Stimulated activated CD4-positive, alpha-beta T cell treated with anti-CD3 and anti-CD28 coated beads, Interleukin-15, amount 100 ng/mL, for 24 hours (primary cell): ENCODE measurements around the gene TUSC2.
"Not testable (repeated sequence)": the region's sequence is repeated elsewhere in the genome, so short reads cannot be mapped to it uniquely, and the experiment has no call there.

Source experiments
- DNase-seq: peaks from one replicate; pipeline ENCODE4 v3.0.0-alpha.2; 2020

TUSC2 gene

DNA sequence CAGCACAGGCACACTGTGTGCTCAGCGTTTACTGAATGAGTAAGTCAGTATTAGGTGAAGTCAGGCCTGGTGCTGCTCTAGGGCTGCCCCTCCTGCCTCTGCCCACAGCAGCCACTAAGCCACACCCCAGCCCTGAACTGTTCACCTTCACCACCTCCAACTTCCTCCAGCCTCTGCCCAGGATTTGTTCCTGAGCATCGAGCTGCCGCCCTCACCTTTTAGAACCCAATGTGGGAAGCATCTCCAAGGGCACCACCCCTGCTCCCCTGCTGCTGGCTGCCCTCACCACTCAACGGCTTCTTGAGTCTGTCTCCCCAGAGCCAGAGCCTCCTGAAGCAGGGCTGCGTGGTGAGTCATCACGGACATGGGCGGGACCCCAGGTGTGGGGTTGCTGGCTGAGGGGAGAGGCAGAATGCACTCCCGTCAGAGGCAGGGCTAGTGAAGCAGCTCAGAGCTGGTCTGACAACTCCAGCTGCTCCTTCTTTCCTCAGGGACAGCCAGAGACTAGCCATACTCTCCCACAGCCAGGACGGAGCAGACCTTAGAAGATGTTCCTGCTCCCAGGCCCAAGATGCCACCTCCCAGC lies 11.3 kb downstream of the TUSC2 start:
- DNase-seq: peak; percentile 60

GRCh38 chr3:50314816-50315215 lies 13.2 kb downstream of the TUSC2 start:
- DNase-seq: no peak

- no peak for DNase-seq
Observed at GRCh38 chr3:50314342-50314741, 13.7 kb downstream of the TUSC2 start.

- DNase-seq: not testable (repeated sequence)
Observed at GRCh38 chr3:50312041-50312440, 16.0 kb downstream of the TUSC2 start.

- DNase-seq: no peak
Observed at GRCh38 chr3:50304601-50305000, 23.4 kb downstream of the TUSC2 start.

GRCh38 chr3:50303013-50303815 lies 24.8 kb downstream of the TUSC2 start, which contains the start of gene HYAL1:
HYAL1 (minus strand) TSS chr3:50303574; CDS start chr3:50302956, 618 bp downstream.
- no peak for DNase-seq

- DNase-seq: no peak
Observed at GRCh38 chr3:50302095-50303012, 25.7 kb downstream of the TUSC2 start.

DNA sequence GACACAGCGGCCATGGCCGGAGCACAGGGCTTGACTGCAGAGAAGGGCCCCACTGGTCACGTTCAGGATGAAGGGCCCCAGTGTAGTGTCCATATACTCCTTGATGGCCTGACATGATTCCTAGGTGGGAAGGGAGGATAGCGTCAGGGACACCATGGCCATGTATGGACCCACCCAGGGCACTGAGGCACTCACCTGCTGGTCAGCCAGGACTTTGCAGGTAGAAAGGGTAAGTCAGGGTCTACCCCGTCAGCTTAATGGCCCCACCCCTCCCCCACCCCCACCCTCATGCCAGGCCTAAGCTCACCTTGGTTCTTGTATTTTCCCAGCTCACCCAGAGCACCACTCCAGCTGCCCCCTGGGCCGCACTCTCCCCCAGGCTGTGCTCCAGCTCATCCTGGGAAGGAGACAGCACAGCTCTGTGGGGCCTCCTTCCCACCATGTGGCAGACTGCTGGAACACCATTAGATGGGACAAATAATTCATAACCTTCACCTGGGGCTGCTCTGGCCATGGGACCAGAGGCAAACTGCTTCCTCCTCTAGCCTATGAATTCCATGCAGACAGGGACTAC lies 27.3 kb downstream of the TUSC2 start:
- DNase-seq: no peak

DNA sequence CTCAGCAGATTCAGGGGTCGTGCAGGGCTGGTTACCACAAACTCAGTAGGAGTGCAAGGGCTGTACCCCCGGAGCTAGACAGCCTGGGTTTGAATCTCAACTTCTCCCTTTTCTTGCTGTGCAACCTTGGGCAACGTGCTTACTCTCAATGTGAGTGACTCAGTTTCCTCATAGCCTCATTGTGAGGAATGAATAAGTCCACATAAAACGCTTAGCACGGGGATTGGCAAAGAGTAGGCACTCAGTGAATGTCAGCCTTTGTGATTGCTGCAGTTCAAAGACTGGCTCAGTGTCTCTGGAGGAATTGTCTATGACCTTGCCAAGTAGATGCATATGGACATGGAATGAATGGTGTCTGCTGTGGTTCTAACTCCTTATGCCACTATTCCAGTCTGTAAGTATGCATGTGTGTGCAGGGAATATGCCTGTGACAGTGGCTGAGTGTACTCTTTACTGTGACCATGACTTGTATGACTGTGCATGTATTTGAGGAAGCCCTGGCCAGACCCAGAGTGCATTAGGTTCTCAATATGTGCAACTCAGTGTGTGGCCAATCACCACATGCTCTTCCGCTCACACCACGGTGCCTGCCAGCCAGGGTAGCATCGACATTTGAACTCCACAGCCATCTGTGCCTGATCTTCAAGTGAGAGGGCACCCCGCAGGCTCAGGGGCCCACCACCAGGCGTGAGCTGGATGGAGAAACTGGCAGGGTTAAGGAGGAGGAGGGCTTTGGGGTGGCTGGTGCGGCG lies 27.9 kb downstream of the TUSC2 start:
- no peak for DNase-seq

DNA sequence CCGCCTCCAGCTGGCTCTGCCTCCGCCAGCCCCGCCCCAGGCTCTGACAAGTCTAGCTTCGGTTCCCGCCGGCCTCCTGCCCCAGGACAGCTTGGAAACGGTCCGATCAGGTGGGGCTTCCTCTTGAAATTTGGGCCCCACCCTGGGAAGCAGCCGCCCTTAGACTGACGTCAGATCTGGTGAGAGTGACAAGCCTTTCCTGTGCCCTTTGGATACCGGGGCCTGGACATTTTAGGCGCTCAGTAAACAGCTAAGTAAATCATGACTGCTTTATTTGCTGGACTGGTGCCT lies 28.4 kb downstream of the TUSC2 start:
- no peak for DNase-seq

- peak; percentile 100 for DNase-seq
Observed at GRCh38 chr3:50298836-50299637, 29.0 kb downstream of the TUSC2 start, which contains the start of the genes HYAL3 and NAA80. HYAL3 (minus strand) TSS chr3:50299405; CDS start chr3:50295602, 3,803 bp downstream. NAA80 (minus strand) TSS chr3:50299405; CDS start chr3:50297463, 1,942 bp downstream.

- no peak for DNase-seq
Observed at GRCh38 chr3:50297896-50298725, 29.9 kb downstream of the TUSC2 start.

GRCh38 chr3:50297384-50297775 lies 30.6 kb downstream of the TUSC2 start:
- DNase-seq: no peak

DNA sequence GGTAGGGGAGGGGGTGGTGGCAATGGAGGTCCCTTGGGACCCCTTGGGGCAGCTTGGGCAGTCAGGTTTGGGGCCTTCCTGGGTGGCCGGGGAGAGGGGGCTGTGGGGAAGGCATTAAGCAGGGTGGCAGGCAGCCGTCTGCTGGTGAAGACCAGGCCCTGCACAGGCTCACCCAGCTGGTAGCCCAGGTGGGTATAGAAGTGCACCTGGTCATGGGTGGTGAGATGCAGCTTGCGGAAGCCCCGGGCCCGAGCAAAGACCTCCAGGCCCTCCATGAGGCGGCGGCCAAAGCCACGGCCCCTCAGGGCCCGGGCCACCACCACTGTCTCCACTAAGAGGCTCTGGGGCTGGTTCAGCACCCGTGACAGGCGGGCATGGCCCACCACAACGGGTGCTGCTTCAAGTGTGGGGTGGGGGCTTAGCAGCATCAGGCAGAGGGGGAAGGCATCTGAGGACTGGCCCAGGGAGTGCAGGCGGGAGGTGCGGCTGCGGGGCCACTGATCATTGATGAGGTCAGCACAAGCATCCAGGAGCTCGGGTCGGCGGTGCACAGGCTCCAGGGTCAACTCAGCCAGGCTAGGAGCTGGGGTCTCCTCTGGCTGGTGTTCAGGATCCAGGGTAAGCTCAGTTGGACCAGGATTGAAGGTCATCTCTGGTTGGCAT lies 31.2 kb downstream of the TUSC2 start:
- no peak for DNase-seq

DNA sequence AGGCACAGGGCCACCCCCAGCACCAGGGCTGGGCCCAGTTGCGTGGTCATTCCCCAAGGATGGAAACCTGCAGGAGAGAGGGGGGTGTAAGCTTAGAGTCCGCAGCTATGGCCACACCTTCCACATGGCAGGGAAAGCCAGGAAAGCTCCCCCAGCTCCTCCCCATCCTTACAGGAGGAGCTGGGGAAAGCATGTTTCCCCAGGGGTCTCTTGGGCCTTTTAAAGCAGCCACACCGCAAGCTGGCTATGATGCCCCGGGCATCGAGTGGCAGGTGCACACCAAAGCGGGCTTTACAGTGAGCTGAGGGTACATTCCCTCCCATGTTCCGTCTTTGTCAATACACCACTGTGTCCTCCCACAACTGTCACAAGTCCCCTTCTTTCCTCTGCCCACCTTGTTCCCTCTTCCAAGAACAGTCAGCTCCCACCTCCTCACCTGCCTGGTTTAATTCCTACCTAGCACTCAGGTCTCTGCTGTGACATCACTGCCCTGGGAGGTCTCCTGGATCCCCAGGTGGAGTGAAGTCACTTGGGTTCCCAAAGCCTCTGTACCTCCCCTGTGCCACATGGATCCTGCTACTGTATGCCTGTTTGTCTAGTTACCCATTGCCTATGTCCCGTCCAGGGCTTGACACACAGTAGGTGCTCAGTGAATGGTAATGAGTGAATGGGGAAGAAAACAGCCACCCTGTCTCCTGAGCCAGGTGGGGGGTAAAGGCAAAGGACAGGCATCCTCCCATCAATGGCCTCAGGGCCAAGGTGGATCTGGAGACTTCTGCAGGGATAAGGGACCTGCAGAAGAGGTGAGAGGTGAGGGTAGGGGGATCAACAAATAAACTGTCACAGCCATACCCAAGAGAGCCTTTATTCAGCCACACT lies 32.2 kb downstream of the TUSC2 start:
- DNase-seq: no peak

DNA sequence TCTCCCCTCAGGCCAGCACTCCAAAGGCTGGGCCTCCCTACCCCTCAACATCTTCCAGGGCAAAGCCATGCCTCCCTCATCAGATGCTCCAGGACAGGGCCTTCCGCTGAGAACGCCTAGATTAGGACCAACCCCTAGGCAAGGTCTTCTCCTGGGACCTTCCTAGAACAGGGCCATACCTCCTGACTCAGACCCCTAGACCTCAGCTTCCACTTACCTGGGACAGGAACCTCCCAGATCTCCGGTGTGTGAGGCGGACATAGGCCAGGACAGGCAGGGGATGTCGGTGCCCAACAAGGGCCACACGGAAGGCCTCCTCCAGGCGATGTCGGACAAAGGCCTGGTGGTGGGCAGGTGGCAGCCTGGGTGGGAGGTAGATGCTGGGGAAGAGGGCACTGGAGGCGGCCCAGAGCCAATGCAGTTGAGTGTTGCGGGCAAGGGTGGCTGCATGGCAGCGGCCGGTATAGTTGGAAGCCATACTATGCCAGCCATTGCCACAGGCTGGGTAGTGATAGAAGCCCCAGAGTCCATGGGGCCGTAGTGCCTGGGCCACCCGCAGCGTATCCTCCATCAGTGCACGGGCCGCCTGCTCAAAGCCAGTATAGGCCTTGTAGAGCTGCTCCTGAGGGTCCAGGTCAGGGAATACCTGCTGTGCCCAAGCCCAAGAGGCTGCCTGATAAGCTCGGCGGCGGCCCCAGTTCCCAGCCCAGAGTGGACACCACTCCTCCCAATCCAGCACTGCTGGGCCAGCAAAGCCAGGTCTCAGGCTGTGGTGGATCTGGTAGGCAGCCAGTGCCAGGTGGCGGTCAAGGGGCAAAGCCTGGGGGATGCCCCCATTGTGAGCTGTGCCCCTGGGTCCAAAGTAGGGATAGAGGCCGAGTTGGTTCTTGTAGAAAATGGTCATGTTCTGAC lies 33.3 kb downstream of the TUSC2 start:
- no peak for DNase-seq

- no peak for DNase-seq
Observed at GRCh38 chr3:50294089-50294488, 33.9 kb downstream of the TUSC2 start.
